ENCODE results near the gene AXIN1. TPM values are rescaled to one million over a fixed set of nuclear protein-coding genes. Genes with fewer than 3 reads are reported as not detected.

AXIN1 gene
- polyA plus RNA-seq, 4 donors, result 24.5 to 33.6 (median 27.6) TPM

DNA sequence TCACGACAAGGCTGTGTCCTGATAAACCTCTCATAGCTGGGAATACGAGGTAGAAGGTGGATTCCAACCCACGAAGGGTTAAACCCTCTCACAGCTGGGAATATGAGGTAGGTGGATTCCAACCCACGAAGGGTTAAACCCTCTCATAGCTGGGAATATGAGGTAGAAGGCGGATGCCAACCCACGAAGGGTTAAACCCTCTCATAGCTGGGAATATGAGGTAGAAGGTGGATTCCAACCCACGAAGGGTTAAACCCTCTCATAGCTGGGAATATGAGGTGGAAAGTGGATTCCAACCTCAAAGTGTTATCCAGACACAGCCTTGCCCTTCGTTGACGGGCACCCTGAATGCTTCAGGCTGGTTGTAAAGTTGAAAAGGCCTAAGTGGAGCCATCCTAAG lies 31.0 kb downstream of the AXIN1 start:
- Histone ChIP-seq H3K36me3 (ENCODE audit: control insufficient read depth in 3 of 3, insufficient read depth in 2 of 3, low read depth in 1 of 3, low read length in 3 of 3) (peaks cover 0 to 73% (median 2%) of the 10 kb centered on the region in 3 donors), H3K4me1 (ENCODE audit: control insufficient read depth in 3 of 3, insufficient read depth in 2 of 3, low read depth in 1 of 3, low read length in 2 of 3) (peaks cover 0 to 18% (median 6%) of the 10 kb centered on the region in 3 donors), H3K27me3 (ENCODE audit: control insufficient read depth in 3 of 3, insufficient read depth in 3 of 3, low read length in 3 of 3) (no peaks in the 10 kb centered on the region), H3K9me3 (ENCODE audit: control insufficient read depth in 2 of 2, insufficient read depth in 1 of 2, low read depth in 1 of 2, low read length in 1 of 2) (peaks cover 0 to 9% of the 10 kb centered on the region in 2 donors), H3K4me3 (ENCODE audit: low read depth in 1 of 3, low read length in 3 of 3) (no peak overlapping the region), H3K27ac (ENCODE audit: low read depth in 1 of 3, low read length in 2 of 3) (no peak overlapping the region)
- FAIRE-seq (no peak), DNase-seq (no peak)
- WGBS, 3 donors, result 76 to 83% (median 76%) methylated on average over 9 of the region's 9 CpGs

DNA sequence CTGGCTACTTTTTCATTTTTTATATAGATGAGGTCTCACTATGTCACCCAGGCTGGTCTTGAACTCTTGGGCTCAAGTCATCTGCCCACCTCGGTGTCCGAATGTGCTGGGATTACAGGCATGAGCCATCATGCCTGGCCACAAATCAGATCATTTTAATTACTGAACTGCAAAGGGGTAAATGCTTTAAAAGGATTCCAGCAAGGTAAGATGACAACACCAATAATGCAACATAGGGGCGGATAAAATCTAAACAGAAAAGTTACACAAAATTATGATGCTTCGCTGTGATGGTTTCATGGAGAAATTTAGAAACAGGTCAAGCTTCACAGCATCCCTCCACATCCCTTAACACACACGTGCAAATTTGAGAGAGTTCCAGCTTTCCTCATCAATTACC lies 32.3 kb downstream of the AXIN1 start:
- Histone ChIP-seq H3K27ac (ENCODE audit: low read depth in 1 of 3, low read length in 2 of 3) (no peak overlapping the region), H3K9me3 (ENCODE audit: control insufficient read depth in 2 of 2, insufficient read depth in 1 of 2, low read depth in 1 of 2, low read length in 1 of 2) (peaks cover 0 to 9% of the 10 kb centered on the region in 2 donors), H3K36me3 (ENCODE audit: control insufficient read depth in 3 of 3, insufficient read depth in 2 of 3, low read depth in 1 of 3, low read length in 3 of 3) (peaks cover 0 to 70% (median 2%) of the 10 kb centered on the region in 3 donors), H3K27me3 (ENCODE audit: control insufficient read depth in 3 of 3, insufficient read depth in 3 of 3, low read length in 3 of 3) (no peaks in the 10 kb centered on the region), H3K4me1 (ENCODE audit: control insufficient read depth in 3 of 3, insufficient read depth in 2 of 3, low read depth in 1 of 3, low read length in 2 of 3) (peaks cover 0 to 13% (median 2%) of the 10 kb centered on the region in 3 donors), H3K4me3 (ENCODE audit: low read depth in 1 of 3, low read length in 3 of 3) (no peak overlapping the region)
- WGBS, 3 donors, result 88 to 95% (median 93%) methylated on average over 5 of the region's 5 CpGs
- DNase-seq, result no peak
- no peak for FAIRE-seq

DNA sequence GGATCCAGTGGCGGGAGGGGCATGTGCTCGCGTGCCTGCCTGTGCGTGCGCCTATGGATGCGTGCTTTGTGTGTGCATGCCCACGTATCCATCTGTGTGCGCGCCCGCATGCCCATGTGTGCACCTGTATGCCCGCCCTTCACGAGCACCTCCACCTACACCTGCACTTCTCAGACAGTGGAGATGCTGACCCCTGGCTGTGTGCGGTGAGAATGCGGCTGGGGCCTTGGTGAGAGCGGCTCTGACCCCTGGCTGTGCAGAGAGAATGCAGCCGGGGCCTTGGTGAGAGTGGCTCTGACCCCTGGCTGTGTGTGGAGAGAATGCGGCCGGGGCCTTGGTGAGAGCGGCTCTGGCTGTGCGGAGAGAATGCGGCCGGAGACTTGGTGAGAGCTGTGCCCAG lies 33.9 kb downstream of the AXIN1 start:
- no peak overlapping the region for H3K4me3 ChIP-seq (ENCODE audit: low read depth in 1 of 3, low read length in 3 of 3)
- no peaks in the 10 kb centered on the region for H3K4me1 ChIP-seq (ENCODE audit: control insufficient read depth in 3 of 3, insufficient read depth in 2 of 3, low read depth in 1 of 3, low read length in 2 of 3)
- no peaks in the 10 kb centered on the region for H3K9me3 ChIP-seq (ENCODE audit: control insufficient read depth in 2 of 2, insufficient read depth in 1 of 2, low read depth in 1 of 2, low read length in 1 of 2)
- H3K36me3 ChIP-seq (ENCODE audit: control insufficient read depth in 3 of 3, insufficient read depth in 2 of 3, low read depth in 1 of 3, low read length in 3 of 3), result peaks cover 2 to 70% (median 3%) of the 10 kb centered on the region in 3 donors
- DNase-seq (no peak), FAIRE-seq (no peak)
- H3K27me3 ChIP-seq (ENCODE audit: control insufficient read depth in 3 of 3, insufficient read depth in 3 of 3, low read length in 3 of 3), result no peaks in the 10 kb centered on the region
- H3K27ac ChIP-seq (ENCODE audit: low read depth in 1 of 3, low read length in 2 of 3), result no peak overlapping the region
- 90 to 96% (median 94%) methylated on average over 22 of the region's 22 CpGs for WGBS, 3 donors

DNA sequence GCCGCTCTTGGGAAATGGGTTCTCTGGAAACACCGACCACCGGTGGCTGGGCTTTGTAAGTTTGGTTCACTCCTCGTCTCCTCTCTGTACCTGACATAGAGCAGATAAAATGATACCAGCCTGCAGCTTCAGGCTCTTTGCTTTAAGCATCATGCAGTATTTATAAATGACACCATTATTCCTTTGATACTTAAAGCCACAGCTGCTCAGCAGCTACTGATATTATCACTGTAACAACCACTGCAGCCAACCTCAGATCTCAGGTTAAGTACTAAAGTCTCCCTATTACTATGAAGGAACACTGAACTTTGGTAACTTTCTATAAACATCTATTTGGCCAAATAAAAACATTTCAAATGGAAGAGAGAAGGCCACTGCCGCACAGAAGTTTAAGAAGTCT lies 34.9 kb downstream of the AXIN1 start:
- FAIRE-seq, result no peak
- no peaks in the 10 kb centered on the region for H3K27me3 ChIP-seq (ENCODE audit: control insufficient read depth in 3 of 3, insufficient read depth in 3 of 3, low read length in 3 of 3)

DNA sequence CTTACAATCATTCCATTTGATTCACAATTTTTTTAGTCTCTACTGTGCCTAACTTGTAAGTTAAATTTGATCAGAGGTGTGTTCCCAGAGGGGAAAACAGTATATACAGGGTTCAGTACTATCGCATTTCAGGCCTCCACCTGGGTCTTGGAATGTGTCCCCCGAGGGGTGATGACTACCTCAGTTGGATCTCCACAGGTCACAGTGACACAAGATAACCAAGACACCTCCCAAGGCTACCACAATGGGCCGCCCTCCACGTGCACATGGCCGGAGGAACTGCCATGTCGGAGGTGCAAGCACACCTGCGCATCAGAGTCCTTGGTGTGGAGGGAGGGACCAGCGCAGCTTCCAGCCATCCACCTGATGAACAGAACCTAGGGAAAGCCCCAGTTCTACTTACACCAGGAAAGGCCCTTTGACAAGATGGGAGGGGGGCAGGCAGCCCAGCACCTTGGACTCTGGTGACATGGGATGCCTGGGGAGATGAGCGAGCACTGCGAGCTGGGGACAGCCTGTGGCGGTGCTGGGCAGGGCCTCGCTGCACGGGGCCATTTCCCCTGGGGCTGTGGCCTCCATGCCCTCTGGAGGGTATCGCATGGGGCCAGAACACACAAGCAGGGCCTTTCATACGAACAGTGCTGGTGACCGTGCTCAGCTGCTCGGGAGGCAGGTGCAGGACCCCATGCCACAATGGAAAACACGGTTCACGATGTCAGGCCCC lies 35.6 kb downstream of the AXIN1 start:
- peaks cover 6 to 76% (median 7%) of the 10 kb centered on the region in 3 donors for H3K36me3 ChIP-seq (ENCODE audit: control insufficient read depth in 3 of 3, insufficient read depth in 2 of 3, low read depth in 1 of 3, low read length in 3 of 3)
- 90 to 94% (median 91%) methylated on average over 19 of the region's 19 CpGs for WGBS, 3 donors

More for the DNA sequence above, 34.9 kb downstream of the AXIN1 start:
- H3K27ac ChIP-seq (ENCODE audit: low read depth in 1 of 3, low read length in 2 of 3), result no peak overlapping the region
- peaks cover 4 to 75% (median 7%) of the 10 kb centered on the region in 3 donors for H3K36me3 ChIP-seq (ENCODE audit: control insufficient read depth in 3 of 3, insufficient read depth in 2 of 3, low read depth in 1 of 3, low read length in 3 of 3)
- no peak for DNase-seq
- H3K4me3 ChIP-seq (ENCODE audit: low read depth in 1 of 3, low read length in 3 of 3), result no peak overlapping the region
- WGBS, 3 donors, result 87 to 96% (median 93%) methylated on average over 5 of the region's 5 CpGs
- H3K9me3 ChIP-seq (ENCODE audit: control insufficient read depth in 2 of 2, insufficient read depth in 1 of 2, low read depth in 1 of 2, low read length in 1 of 2), result no peaks in the 10 kb centered on the region
- H3K4me1 ChIP-seq (ENCODE audit: control insufficient read depth in 3 of 3, insufficient read depth in 2 of 3, low read depth in 1 of 3, low read length in 2 of 3), result no peaks in the 10 kb centered on the region

DNA sequence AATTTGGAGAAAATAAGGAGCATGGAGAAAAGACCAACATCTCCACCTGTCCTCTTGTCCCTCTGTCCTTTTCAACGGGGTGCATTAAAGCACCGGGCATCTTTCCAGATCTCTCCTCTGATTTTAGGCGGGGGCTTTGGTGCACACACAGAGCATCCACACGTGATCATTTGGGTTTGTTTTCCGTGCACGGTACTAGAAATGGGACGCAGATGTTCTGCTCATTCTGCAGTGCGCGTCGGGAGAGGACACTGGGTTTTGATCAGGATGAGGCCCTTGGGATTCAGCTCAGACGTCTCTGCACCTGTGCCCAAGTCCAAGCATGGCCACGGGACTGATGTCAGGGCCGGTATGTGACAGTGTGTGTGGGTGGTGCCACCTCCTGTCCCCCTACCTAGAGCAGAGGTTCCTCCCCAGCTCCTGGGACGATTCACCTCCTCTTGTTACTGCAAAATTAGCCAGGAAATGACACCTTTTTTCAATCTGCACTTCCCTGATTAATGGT lies 37.7 kb downstream of the AXIN1 start:
- 72 to 83% (median 83%) methylated on average over 14 of the region's 14 CpGs for WGBS, 3 donors
- no peak overlapping the region for H3K27ac ChIP-seq (ENCODE audit: low read depth in 1 of 3, low read length in 2 of 3)
- no peaks in the 10 kb centered on the region for H3K27me3 ChIP-seq (ENCODE audit: control insufficient read depth in 3 of 3, insufficient read depth in 3 of 3, low read length in 3 of 3)
- no peaks in the 10 kb centered on the region for H3K4me1 ChIP-seq (ENCODE audit: control insufficient read depth in 3 of 3, insufficient read depth in 2 of 3, low read depth in 1 of 3, low read length in 2 of 3)
- FAIRE-seq (no peak), DNase-seq (no peak)
- peaks cover 7 to 84% (median 7%) of the 10 kb centered on the region in 3 donors for H3K36me3 ChIP-seq (ENCODE audit: control insufficient read depth in 3 of 3, insufficient read depth in 2 of 3, low read depth in 1 of 3, low read length in 3 of 3)
- no peaks in the 10 kb centered on the region for H3K9me3 ChIP-seq (ENCODE audit: control insufficient read depth in 2 of 2, insufficient read depth in 1 of 2, low read depth in 1 of 2, low read length in 1 of 2)
- H3K4me3 ChIP-seq (ENCODE audit: low read depth in 1 of 3, low read length in 3 of 3), result no peak overlapping the region

More for the DNA sequence above, 35.6 kb downstream of the AXIN1 start:
- H3K4me3 ChIP-seq (ENCODE audit: low read depth in 1 of 3, low read length in 3 of 3), result no peak overlapping the region
- FAIRE-seq (no peak), DNase-seq (no peak)
- no peaks in the 10 kb centered on the region for H3K9me3 ChIP-seq (ENCODE audit: control insufficient read depth in 2 of 2, insufficient read depth in 1 of 2, low read depth in 1 of 2, low read length in 1 of 2)
- no peaks in the 10 kb centered on the region for H3K27me3 ChIP-seq (ENCODE audit: control insufficient read depth in 3 of 3, insufficient read depth in 3 of 3, low read length in 3 of 3)
- no peak overlapping the region for H3K27ac ChIP-seq (ENCODE audit: low read depth in 1 of 3, low read length in 2 of 3)
- no peaks in the 10 kb centered on the region for H3K4me1 ChIP-seq (ENCODE audit: control insufficient read depth in 3 of 3, insufficient read depth in 2 of 3, low read depth in 1 of 3, low read length in 2 of 3)

DNA sequence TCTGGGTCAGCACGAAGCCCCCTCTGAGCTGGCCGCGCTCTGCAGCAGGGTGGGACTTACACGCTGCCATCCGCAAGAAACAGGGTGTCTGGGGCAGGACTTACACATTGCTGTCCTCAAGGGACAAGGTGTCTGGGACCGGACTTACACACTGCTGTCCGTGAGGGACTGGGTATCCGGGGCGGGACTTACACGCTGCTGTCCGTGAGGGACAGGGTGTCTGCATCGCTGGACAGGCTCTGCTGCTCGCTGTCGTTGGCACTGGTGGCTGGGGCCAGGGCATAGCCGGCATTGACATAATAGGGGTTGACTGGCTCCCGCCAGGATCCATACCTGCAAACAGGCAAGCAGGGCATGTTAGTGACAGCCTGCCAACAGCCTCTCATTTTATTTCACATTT lies 38.2 kb downstream of the AXIN1 start:
- peaks cover 7 to 84% (median 9%) of the 10 kb centered on the region in 3 donors for H3K36me3 ChIP-seq (ENCODE audit: control insufficient read depth in 3 of 3, insufficient read depth in 2 of 3, low read depth in 1 of 3, low read length in 3 of 3)
- 96 to 98% (median 96%) methylated on average over 16 of the region's 16 CpGs for WGBS, 3 donors

DNA sequence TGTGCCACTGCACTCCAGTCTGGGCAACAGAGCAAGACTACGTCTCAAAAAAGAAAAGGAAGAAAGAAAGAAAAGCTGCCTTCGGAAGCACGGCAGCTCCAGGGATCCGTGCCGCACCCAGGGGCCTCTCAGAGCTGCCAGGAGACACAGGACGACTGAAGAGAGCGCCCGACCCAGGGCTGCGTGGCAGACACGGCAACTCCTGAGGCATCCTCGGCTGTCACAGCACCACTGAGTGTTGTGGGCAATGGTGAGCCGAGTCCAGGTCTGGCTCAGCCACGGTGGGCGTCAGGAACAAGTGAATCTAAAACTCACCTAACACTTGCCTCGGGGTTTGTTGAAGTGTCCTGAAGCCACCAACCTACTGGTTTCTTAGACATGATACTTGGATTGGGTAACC lies 40.8 kb downstream of the AXIN1 start:
- Histone ChIP-seq H3K9me3 (ENCODE audit: control insufficient read depth in 2 of 2, insufficient read depth in 1 of 2, low read depth in 1 of 2, low read length in 1 of 2) (no peaks in the 10 kb centered on the region), H3K36me3 (ENCODE audit: control insufficient read depth in 3 of 3, insufficient read depth in 2 of 3, low read depth in 1 of 3, low read length in 3 of 3) (peaks cover 8 to 84% (median 13%) of the 10 kb centered on the region in 3 donors), H3K27me3 (ENCODE audit: control insufficient read depth in 3 of 3, insufficient read depth in 3 of 3, low read length in 3 of 3) (no peaks in the 10 kb centered on the region), H3K27ac (ENCODE audit: low read depth in 1 of 3, low read length in 2 of 3) (no peak overlapping the region), H3K4me1 (ENCODE audit: control insufficient read depth in 3 of 3, insufficient read depth in 2 of 3, low read depth in 1 of 3, low read length in 2 of 3) (no peaks in the 10 kb centered on the region), H3K4me3 (ENCODE audit: low read depth in 1 of 3, low read length in 3 of 3) (no peak overlapping the region)
- WGBS, 3 donors, result 94 to 97% (median 96%) methylated on average over 15 of the region's 15 CpGs
- DNase-seq, result no peak
- no peak for FAIRE-seq

More for the DNA sequence above, 38.2 kb downstream of the AXIN1 start:
- no peak overlapping the region for H3K27ac ChIP-seq (ENCODE audit: low read depth in 1 of 3, low read length in 2 of 3)
- H3K4me1 ChIP-seq (ENCODE audit: control insufficient read depth in 3 of 3, insufficient read depth in 2 of 3, low read depth in 1 of 3, low read length in 2 of 3), result no peaks in the 10 kb centered on the region
- H3K9me3 ChIP-seq (ENCODE audit: control insufficient read depth in 2 of 2, insufficient read depth in 1 of 2, low read depth in 1 of 2, low read length in 1 of 2), result no peaks in the 10 kb centered on the region
- no peak for DNase-seq
- no peaks in the 10 kb centered on the region for H3K27me3 ChIP-seq (ENCODE audit: control insufficient read depth in 3 of 3, insufficient read depth in 3 of 3, low read length in 3 of 3)
- H3K4me3 ChIP-seq (ENCODE audit: low read depth in 1 of 3, low read length in 3 of 3), result no peak overlapping the region
- no peak for FAIRE-seq
